Measurements from ENCODE around the gene CEP41. TPM values are rescaled to one million over a fixed set of nuclear protein-coding genes. Genes with fewer than 3 reads are reported as not detected.
"Not testable (repeated sequence)": the region's sequence is repeated elsewhere in the genome, so short reads cannot be mapped to it uniquely, and the experiment has no call there.

Gene CEP41
- total RNA-seq, 1 donor from 2014 or later = 14.4 TPM

DNA sequence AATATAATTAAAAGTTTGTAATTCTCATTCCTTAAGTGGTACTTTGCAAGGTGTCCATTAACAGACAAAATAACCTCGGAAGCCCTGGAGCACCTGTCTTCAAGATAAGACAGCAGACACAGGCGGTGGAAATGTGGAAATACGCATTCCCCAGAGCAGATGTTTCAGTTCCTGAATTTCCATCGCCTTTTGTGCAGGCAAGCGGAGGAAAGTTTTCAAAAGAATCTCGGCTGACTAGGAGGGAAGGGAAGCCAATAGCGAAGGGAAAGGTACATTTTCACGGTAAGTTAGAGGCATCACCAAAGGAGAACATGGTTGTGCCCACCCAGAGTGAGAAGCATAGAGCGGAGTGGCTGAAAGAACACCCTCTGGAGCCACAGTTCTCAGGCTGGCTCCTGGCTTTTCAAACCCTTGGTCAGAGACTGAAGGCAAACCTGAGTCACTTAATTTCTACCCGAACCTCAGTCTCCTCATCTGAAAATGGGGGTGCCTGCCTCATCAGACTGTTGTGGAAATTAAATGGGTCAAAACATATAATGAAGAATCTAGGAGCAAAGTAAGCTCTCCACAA lies 46.9 kb downstream of the CEP41 start:
- intact Hi-C loops (cut with micrococcal nuclease) = loop anchor here (1.0 kb wide), 1 partner anchor 324 kb away; the partner anchor contains the start of gene KLHDC10

GRCh38 chr7:130393101-130393561 lies 47.7 kb downstream of the CEP41 start:
- intact Hi-C loops (cut with micrococcal nuclease) = no loop called here

DNA sequence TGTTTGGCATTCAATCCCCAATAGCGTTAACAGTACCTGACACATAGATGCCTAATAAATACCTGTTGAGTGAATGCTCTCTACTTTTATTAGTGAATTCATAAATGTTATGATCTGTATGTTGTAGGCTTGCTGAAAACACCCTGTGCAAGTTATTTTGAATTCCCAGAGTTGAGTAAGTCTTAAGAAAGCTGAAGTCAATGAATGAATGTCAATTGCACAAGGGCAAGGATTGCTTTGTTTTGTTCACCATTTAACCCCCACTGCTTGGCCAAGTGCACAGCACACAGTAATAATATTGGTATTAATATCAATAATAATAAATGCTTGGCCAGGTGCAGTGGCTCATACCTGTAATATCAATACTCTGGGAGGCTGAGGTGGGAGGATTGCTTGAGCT lies 50.3 kb downstream of the CEP41 start:
- intact Hi-C loops (cut with micrococcal nuclease) = no loop called here

GRCh38 chr7:130388671-130389070 lies 52.1 kb downstream of the CEP41 start:
- intact Hi-C loops (cut with micrococcal nuclease) = no loop called here

GRCh38 chr7:130387628-130388403 lies 53.0 kb downstream of the CEP41 start:
- intact Hi-C loops (cut with micrococcal nuclease) = no loop called here

DNA sequence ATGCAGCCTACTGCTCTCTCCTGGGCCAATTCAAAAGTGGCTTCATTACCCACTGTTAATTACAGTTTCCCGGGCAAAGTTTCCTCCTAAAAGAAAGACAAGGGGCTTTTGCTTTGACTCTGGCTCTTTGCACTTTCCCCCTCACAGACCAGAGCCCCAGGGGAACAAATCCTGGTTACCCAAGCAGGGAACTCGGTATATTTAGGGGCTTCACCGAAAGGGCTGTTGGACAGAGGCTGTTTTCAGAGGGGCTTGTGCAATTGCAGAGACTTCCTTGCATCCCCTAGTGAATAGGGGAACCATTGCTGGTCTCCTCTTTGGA lies 53.5 kb downstream of the CEP41 start:
- intact Hi-C loops (cut with micrococcal nuclease) = no loop called here

DNA sequence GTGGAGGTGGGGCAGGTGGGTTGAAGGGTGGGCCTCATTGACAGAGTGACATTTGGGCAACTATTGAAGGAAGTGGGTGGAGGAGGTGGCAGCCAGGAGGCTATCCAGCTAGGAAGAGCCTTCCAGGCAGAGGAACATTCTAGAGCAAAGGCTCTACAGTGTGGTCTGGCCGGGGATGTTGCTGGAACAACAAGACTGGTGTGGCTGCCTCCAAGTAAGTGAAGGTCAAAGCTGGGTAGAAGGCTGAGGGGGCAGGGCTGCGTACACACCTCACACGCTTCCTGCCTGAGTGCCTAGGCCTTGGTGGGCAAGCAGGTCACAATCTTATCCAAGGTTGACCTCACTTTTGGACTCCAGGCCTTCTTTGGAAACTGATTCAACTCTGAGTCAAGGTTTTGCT lies 53.9 kb downstream of the CEP41 start:
- intact Hi-C loops (cut with micrococcal nuclease) = no loop called here

- intact Hi-C loops (cut with micrococcal nuclease) = no loop called here
Measured at GRCh38 chr7:130385600-130386066, 55.2 kb downstream of the CEP41 start.

DNA sequence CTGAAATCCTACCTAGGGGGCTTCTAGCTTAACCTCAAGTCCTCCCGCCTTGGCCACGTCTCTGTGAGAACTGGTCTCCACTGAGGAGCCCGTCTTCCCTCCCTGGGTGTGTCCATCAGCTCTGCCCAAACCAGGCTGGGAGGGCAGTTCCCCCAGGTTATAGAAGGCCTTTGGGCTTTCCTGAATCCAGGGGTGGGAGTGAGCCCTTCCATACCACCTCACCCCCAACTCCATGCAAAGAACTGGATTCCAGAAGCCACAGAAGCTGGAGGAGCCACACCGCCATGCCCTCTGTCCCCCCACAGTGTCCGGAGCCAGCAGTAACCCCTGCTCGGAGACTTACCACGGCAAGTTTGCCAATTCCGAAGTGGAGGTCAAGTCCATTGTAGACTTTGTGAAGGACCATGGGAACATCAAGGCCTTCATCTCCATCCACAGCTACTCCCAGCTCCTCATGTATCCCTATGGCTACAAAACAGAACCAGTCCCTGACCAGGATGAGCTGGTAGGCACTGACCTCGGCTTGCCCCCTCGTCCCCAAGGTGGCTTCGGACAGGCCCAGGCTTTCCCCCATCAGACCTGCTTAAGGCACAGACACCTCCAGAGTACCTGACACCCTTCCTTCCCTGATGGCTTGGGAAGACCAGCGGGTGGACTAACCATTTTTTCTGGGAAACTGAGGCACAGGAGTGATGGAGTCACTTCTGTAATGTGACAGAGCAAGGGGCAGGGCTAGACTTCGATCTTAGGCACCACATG lies 55.8 kb downstream of the CEP41 start:
- intact Hi-C loops (cut with micrococcal nuclease) = no loop called here

GRCh38 chr7:130384371-130384801 lies 56.4 kb downstream of the CEP41 start:
- intact Hi-C loops (cut with micrococcal nuclease) = no loop called here

DNA sequence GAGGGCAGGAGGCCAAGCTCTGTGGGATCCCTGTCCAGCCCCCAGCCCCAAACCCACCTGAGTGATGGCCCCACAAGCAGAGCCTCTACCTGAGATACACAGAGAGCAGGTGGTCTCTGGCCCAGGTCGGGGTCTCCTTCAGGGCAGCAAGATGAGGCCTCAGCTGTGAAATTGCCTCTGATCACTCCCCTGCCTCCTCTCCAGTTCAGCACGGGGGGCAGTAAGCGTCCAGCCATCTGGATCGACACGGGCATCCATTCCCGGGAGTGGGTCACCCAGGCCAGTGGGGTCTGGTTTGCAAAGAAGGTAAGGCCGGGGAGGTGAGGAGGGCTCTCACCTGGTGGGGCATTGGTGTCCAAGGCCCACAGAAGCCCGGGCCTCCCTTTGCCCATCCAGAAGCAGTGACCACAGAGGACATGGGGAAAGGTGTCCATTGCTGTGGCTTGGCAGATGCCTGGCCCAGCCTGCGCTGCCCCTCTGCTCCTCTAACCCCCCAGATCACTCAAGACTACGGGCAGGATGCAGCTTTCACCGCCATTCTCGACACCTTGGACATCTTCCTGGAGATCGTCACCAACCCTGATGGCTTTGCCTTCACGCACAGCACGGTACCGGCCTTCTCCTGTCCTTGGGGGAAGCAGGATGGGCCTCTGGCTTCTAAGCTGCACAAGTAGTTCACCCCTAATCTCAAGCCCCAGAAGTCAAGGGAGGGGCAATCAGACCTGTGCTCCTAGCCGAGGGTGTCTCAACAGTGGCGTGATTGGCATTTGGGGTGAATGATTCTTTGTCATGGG lies 57.4 kb downstream of the CEP41 start:
- intact Hi-C loops (cut with micrococcal nuclease) = no loop called here

DNA sequence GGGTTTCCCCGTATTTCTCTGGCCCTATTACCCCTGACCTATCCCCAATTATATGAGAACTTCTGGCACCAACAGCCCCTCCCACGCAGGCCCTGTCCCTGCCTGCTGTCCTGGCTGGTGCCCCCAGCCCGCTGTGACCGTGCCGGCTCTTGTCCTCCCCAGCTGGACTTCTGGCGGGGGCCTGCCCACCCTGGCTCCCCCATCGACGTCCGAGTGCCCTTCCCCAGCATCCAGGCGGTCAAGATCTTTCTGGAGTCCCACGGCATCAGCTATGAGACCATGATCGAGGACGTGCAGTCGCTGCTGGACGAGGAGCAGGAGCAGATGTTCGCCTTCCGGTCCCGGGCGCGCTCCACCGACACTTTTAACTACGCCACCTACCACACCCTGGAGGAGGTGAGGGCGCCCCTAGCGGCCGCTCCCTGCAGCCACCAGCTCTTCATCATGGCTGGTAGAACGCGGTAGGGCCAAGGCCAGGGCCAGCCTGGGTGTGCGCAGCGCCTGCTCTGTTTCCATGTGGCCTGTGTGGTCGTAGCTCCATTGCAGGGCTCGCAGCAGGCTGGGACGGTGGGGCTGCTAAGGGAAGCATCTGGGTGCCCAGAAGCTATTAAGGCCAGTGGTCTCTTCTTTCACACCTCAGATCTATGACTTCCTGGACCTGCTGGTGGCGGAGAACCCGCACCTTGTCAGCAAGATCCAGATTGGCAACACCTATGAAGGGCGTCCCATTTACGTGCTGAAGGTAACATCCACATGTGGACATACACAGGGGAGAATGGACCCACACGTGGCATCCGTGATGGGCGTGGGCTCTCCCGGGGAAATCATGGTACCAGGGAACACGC lies 59.1 kb downstream of the CEP41 start:
- intact Hi-C loops (cut with micrococcal nuclease) = no loop called here

DNA sequence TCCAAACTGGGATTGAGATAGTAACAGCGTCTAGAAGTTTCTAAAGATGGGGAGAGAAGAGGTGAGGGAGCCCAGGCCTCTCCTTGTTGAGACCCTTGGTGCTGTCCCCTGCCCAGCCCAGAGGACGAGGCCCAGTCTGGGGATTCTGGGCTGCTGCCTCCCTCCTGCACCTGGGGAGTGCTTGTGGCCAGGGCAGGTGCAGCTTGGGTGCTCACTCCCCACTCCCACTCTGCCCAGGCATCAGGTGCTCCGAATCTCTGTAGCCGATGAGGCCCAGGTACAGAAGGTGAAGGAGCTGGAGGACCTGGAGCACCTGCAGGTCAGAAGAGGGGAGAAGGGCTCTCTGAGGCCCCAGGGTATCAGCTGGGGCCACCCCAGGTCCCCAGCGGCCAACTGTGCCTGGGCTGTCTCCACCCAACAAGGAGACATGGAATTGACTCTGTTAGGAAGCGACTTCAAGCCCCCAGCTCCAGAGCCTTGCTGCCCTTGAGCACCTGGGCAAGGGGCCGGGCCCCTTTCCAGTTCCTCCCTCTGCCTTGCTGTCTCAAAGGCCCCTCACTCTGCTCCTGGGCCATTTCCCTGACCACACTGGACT lies 59.9 kb downstream of the CEP41 start:
- intact Hi-C loops (cut with micrococcal nuclease) = no loop called here

GRCh38 chr7:130379921-130380860 lies 60.6 kb downstream of the CEP41 start, which contains the start of gene CPA1:
TSS of gene CPA1 (plus strand) at chr7:130380494. CDS start at chr7:130380521, 27 bp downstream.
- intact Hi-C loops (cut with micrococcal nuclease) = no loop called here

GRCh38 chr7:130379532-130379920 lies 61.3 kb downstream of the CEP41 start:
- intact Hi-C loops (cut with micrococcal nuclease) = no loop called here

GRCh38 chr7:130379019-130379418 lies 61.8 kb downstream of the CEP41 start:
- intact Hi-C loops (cut with micrococcal nuclease) = no loop called here

DNA sequence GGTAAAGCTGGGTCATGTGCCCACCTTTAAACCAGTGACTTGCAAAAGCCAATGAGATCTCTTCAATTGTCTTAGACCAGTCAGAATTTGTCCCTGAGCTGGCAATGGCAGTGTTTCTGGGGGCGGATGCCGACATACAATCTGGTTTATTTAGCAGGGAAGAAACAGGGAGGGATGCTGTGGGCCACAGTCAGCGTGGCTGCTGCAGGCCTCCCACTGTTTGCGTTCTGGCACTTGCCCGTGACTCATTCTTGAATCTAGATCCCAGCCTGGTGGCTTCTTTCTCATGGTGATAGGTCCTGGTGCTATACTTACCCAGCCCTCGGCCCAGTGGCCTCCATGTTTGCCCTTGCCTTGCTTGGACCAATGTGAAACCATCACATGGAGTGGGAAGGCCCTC lies 63.6 kb downstream of the CEP41 start:
- intact Hi-C loops (cut with micrococcal nuclease) = no loop called here

DNA sequence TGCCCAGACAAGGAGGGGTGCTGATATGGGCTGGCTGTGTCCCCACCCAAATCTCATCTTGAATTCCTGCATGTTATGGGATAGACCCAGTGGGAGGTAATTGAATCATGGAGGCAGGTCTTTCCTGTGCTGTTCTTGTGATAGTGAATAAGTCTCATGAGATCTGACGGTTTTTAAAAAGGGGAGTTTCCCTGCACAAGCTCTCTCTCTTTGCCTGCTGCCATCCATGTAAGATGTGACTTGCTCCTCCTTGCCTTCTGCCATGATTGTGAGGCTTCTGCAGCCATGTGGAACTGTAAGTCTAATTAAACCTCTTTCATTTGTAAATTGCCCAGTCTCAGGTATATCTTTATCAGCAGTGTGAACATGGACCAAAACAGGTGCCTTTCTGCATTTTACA lies 64.4 kb downstream of the CEP41 start:
- intact Hi-C loops (cut with micrococcal nuclease) = not testable (repeated sequence)

- intact Hi-C loops (cut with micrococcal nuclease) = no loop called here
Measured at GRCh38 chr7:130374507-130374906, 66.3 kb downstream of the CEP41 start.
